Astrocyte (in vitro differentiated cells and primary cell): ENCODE data around the gene PPL. TPM values are rescaled to one million over a fixed set of nuclear protein-coding genes. Genes with fewer than 3 reads are reported as not detected.

Experiments
- DNase-seq: peaks from one replicate; pipeline ENCODE4 v3.0.0-alpha.2; 2010; ENCODE audit warnings: low read depth
- FAIRE-seq: peaks from 2 replicates; lab custom pipeline; 2011; peaks lifted over from hg19 to GRCh38; lab: Jason Lieb, UNC
- H2AFZ ChIP-seq: 2 replicates; pipeline ENCODE4 v1.6.0; 2012; ENCODE audit warnings: low read depth, low read length, inconsistent platforms
- H3K27ac ChIP-seq: 2 replicates; pipeline ENCODE4 v1.5.1; 2011; ENCODE audit warnings: low read depth, low read length, inconsistent platforms
- H3K27me3 ChIP-seq: 2 replicates; pipeline ENCODE4 v1.6.0; 2011; ENCODE audit warnings: low read length, inconsistent platforms; ENCODE audit not compliant: insufficient read depth
- H3K36me3 ChIP-seq: 2 replicates; pipeline ENCODE4 v1.5.1; 2011; ENCODE audit warnings: low read length, inconsistent platforms; ENCODE audit not compliant: insufficient read depth
- H3K4me1 ChIP-seq: 2 replicates; pipeline ENCODE4 v1.5.1; 2011; ENCODE audit warnings: low read length, inconsistent platforms; ENCODE audit not compliant: insufficient read depth
- H3K4me2 ChIP-seq: 2 replicates; pipeline ENCODE4 v1.6.0; 2012; ENCODE audit warnings: low read length, inconsistent platforms
- H3K4me3 ChIP-seq: 2 replicates; pipeline ENCODE4 v1.5.1; 2011; ENCODE audit warnings: low read depth, mild to moderate bottlenecking, low read length, inconsistent platforms; ENCODE audit not compliant: insufficient read depth
- H3K79me2 ChIP-seq: 2 replicates; pipeline ENCODE4 v1.6.0; 2012; ENCODE audit warnings: mild to moderate bottlenecking, low read length, inconsistent platforms; ENCODE audit not compliant: insufficient read depth
- H3K9ac ChIP-seq: 2 replicates; pipeline ENCODE4 v1.6.0; 2012; ENCODE audit warnings: mild to moderate bottlenecking, low read length, inconsistent platforms
- H3K9me3 ChIP-seq: 2 replicates; pipeline ENCODE4 v1.5.1; 2012; ENCODE audit warnings: low read depth, mild to moderate bottlenecking, low read length, inconsistent platforms; ENCODE audit not compliant: insufficient read depth
- H4K20me1 ChIP-seq: 2 replicates; pipeline ENCODE4 v1.6.0; 2012; ENCODE audit warnings: low read length, inconsistent platforms; ENCODE audit not compliant: insufficient read depth
- H3K27ac Mint-ChIP-seq: one replicate; pipeline ENCODE4 v1.8.0; 2021; ENCODE audit warnings: mild to moderate bottlenecking, mixed read lengths; ENCODE audit not compliant: unreplicated experiment
- H3K27me3 Mint-ChIP-seq: one replicate; pipeline ENCODE4 v1.8.0; 2021; ENCODE audit warnings: low read depth, mixed read lengths; ENCODE audit not compliant: unreplicated experiment
- H3K36me3 Mint-ChIP-seq: one replicate; pipeline ENCODE4 v1.8.0; 2021; ENCODE audit warnings: low read depth, mixed read lengths; ENCODE audit not compliant: unreplicated experiment
- H3K4me1 Mint-ChIP-seq: one replicate; pipeline ENCODE4 v1.8.0; 2021; ENCODE audit warnings: low read depth, mixed read lengths; ENCODE audit not compliant: unreplicated experiment
- H3K4me3 Mint-ChIP-seq: one replicate; pipeline ENCODE4 v1.8.0; 2021; ENCODE audit warnings: mild to moderate bottlenecking, moderate library complexity, mixed read lengths; ENCODE audit not compliant: unreplicated experiment
- H3K9me3 Mint-ChIP-seq: one replicate; pipeline ENCODE4 v1.8.0; 2021; ENCODE audit warnings: mild to moderate bottlenecking, mixed read lengths; ENCODE audit not compliant: unreplicated experiment
- EZH2 ChIP-seq: IDR thresholded peaks from 2 replicates; pipeline ENCODE4 v1.6.1; 2012; ENCODE audit warnings: mild to moderate bottlenecking, low read length, inconsistent platforms; ENCODE audit not compliant: insufficient read depth
- total RNA-seq: library from RNA; stranded (reverse); gene quantifications from 2 replicates; pipeline ENCODE4 v1.2.1, GENCODE V29; 2021
- TF ChIP-seq, protein P1 (sequence below): IDR thresholded peaks from 2 replicates; pipeline ENCODE4 v1.5.1; 2011; ENCODE audit warnings: low read depth, mild to moderate bottlenecking, inconsistent platforms, low read length, moderate library complexity; ENCODE audit not compliant: insufficient read depth

PPL gene
- total RNA-seq, 1 donor from 2014 or later = 12.3 TPM

DNA sequence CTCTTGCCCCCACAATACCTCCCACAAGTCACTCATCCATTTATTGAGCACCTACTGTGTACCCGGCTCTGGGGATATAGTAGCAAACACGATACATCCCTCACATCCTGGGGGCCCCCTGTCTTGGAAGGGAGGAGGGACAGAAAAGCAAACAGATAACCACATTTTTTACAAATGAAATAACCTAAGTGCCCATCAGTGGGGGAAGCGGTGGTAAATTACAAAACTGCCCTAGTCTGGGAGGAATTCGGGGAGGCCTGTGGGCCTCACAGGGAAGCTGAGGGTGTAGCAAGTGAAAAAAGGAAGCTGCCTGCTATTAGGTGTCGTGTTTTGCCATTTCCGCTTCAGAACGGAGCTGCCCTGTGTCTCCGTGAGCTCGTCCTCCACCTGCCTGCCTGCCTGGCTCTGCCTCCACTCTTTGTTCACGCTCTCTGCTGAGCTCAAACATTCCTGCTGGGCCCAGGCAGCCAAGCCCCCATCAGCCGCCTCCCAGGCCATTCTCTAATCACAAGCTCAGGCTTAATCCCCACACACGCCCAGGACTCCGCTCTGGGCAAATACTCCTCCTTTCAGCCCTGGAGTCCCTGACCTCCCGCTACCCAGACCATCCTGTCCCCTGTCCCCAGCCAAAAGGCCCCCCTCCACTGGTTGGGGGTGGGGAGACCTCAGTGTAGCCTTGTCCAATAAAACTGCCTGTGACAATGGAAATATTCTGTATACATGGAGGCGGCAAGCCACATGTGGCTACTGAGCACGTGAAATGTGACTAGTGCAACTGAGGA lies 11.0 kb upstream of the PPL start:
- no peaks in the 10 kb centered on the region for H3K27me3 ChIP-seq
- no peaks in the 10 kb centered on the region for H3K36me3 ChIP-seq
- H3K9me3 Mint-ChIP-seq = no peaks in the 10 kb centered on the region
- H3K4me3 Mint-ChIP-seq = no peak overlapping the region
- no peak overlapping the region for H3K4me3 ChIP-seq
- no peak for TF ChIP-seq EZH2
- TF ChIP-seq, protein P1, sequence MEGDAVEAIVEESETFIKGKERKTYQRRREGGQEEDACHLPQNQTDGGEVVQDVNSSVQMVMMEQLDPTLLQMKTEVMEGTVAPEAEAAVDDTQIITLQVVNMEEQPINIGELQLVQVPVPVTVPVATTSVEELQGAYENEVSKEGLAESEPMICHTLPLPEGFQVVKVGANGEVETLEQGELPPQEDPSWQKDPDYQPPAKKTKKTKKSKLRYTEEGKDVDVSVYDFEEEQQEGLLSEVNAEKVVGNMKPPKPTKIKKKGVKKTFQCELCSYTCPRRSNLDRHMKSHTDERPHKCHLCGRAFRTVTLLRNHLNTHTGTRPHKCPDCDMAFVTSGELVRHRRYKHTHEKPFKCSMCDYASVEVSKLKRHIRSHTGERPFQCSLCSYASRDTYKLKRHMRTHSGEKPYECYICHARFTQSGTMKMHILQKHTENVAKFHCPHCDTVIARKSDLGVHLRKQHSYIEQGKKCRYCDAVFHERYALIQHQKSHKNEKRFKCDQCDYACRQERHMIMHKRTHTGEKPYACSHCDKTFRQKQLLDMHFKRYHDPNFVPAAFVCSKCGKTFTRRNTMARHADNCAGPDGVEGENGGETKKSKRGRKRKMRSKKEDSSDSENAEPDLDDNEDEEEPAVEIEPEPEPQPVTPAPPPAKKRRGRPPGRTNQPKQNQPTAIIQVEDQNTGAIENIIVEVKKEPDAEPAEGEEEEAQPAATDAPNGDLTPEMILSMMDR = no peak
- peaks cover 29% of the 10 kb centered on the region for H3K4me1 Mint-ChIP-seq
- peaks cover 6% of the 10 kb centered on the region for H4K20me1 ChIP-seq
- peak overlapping the region; percentile 34 for H3K27ac Mint-ChIP-seq
- no peaks in the 10 kb centered on the region for H3K79me2 ChIP-seq
- H3K27ac ChIP-seq = no peak overlapping the region
- H3K27me3 Mint-ChIP-seq = no peaks in the 10 kb centered on the region
- FAIRE-seq = no peak
- no peak overlapping the region for H3K4me2 ChIP-seq
- no peak for DNase-seq
- peaks cover 28% of the 10 kb centered on the region for H3K4me1 ChIP-seq
- H3K9me3 ChIP-seq = no peaks in the 10 kb centered on the region
- no peak overlapping the region for H3K9ac ChIP-seq
- no peaks in the 10 kb centered on the region for H3K36me3 Mint-ChIP-seq
- H2AFZ ChIP-seq = peak overlapping the region; percentile 18

DNA sequence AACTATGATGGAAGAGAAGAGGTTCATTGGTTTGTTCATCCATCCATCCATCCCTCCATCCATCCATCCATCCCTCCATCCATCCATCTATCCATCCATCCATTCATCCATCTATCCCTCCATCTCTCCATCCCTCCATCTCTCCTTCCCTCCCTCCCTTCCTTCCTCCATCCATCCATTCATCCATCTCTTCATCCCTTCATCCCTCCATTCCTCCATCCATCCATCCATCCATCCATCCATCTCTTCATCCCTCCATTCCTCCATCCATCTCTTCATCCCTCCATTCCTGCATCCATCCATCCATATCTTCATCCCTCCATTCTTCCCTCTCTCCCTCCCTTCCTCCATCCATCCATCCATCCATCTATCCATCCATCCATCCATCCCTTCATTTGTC lies 10.0 kb upstream of the PPL start:
- Histone ChIP-seq H3K27me3 (no peaks in the 10 kb centered on the region), H3K36me3 (no peaks in the 10 kb centered on the region), H3K4me2 (no peak overlapping the region), H3K79me2 (no peaks in the 10 kb centered on the region), H3K4me1 (peaks cover 33% of the 10 kb centered on the region), H3K4me3 (no peak overlapping the region), H4K20me1 (peaks cover 6% of the 10 kb centered on the region), H3K9ac (no peak overlapping the region), H3K9me3 (no peaks in the 10 kb centered on the region), H2AFZ (no peak overlapping the region), H3K27ac (no peak overlapping the region)
- Mint-ChIP-seq H3K27me3 (no peaks in the 10 kb centered on the region), H3K9me3 (no peaks in the 10 kb centered on the region), H3K4me1 (peaks cover 32% of the 10 kb centered on the region), H3K36me3 (no peaks in the 10 kb centered on the region), H3K27ac (no peak overlapping the region), H3K4me3 (no peak overlapping the region)
- no peak for DNase-seq
- no peak for FAIRE-seq
- TF ChIP-seq, protein P1 = no peak
- TF ChIP-seq EZH2 = no peak
